Right atrium auricular region (tissue), 2 donors: Measurements from ENCODE around the gene DACT3. TPM values are rescaled to one million over a fixed set of nuclear protein-coding genes. Genes with fewer than 3 reads are reported as not detected.

Source experiments
- DNase-seq: peaks from one replicate; pipeline ENCODE4 v3.0.0-alpha.2; 2019; ENCODE audit warnings: low spot score
- H3K27ac ChIP-seq, 2 donors: fragments of 200-600 bp; sonication (generic); 1 replicate in 1 of 2; 2 replicates in 1 of 2; pipeline ENCODE4 v1.5.1; 2016 to 2019
- H3K27me3 ChIP-seq, 2 donors: fragments of 200-600 bp; sonication (generic); one replicate each; pipeline versions ENCODE4 v1.5.1 to v1.6.0; 2017 to 2019
- H3K36me3 ChIP-seq: fragments of 200-600 bp; sonication (generic); one replicate; pipeline ENCODE4 v1.5.1; 2016
- H3K4me1 ChIP-seq, 2 donors: fragments of 200-600 bp; sonication (generic); one replicate each; pipeline versions ENCODE4 v1.5.1 to v1.6.0; 2017 to 2019
- H3K4me3 ChIP-seq, 2 donors: fragments of 200-600 bp; sonication (generic); 1 replicate in 1 of 2; 2 replicates in 1 of 2; pipeline ENCODE4 v1.5.1; 2017 to 2019; ENCODE audit warnings: mild to moderate bottlenecking in 1 of 2, moderate library complexity in 1 of 2
- H3K9me3 ChIP-seq, 2 donors: fragments of 200-600 bp; sonication (generic); one replicate each; pipeline ENCODE4 v1.5.1; 2019
- total RNA-seq, 2 donors: library from RNA; depleted of rRNA; stranded (reverse); fragments of >200 nt; gene quantifications; one replicate each; pipeline ENCODE4 v1.1.0, GENCODE V29; 2016
- TF ChIP-seq, protein P1 (sequence below), 2 donors: fragments of 200-600 bp; sonication (generic); IDR thresholded peaks; one replicate each; pipeline ENCODE4 v1.5.1; 2019; ENCODE audit warnings: antibody characterized with exemption in 2 of 2

The DACT3 gene
- total RNA-seq, 2 donors from 2014 or later: 23.5 to 25.9 TPM

GRCh38 chr19:46685189-46685588, 24.2 kb upstream of the DACT3 start:
- DNase-seq: no peak
- TF ChIP-seq, protein P1, sequence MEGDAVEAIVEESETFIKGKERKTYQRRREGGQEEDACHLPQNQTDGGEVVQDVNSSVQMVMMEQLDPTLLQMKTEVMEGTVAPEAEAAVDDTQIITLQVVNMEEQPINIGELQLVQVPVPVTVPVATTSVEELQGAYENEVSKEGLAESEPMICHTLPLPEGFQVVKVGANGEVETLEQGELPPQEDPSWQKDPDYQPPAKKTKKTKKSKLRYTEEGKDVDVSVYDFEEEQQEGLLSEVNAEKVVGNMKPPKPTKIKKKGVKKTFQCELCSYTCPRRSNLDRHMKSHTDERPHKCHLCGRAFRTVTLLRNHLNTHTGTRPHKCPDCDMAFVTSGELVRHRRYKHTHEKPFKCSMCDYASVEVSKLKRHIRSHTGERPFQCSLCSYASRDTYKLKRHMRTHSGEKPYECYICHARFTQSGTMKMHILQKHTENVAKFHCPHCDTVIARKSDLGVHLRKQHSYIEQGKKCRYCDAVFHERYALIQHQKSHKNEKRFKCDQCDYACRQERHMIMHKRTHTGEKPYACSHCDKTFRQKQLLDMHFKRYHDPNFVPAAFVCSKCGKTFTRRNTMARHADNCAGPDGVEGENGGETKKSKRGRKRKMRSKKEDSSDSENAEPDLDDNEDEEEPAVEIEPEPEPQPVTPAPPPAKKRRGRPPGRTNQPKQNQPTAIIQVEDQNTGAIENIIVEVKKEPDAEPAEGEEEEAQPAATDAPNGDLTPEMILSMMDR (IDR thresholded peaks at IDR 0.05): no peak
- no peaks in the 10 kb centered on the region for H3K27me3 ChIP-seq
- no peak overlapping the region for H3K27ac ChIP-seq
- H3K36me3 ChIP-seq: peaks cover 74% of the 10 kb centered on the region
- no peaks in the 10 kb centered on the region for H3K4me1 ChIP-seq
- no peak overlapping the region for H3K4me3 ChIP-seq
- H3K9me3 ChIP-seq: no peaks in the 10 kb centered on the region

DNA sequence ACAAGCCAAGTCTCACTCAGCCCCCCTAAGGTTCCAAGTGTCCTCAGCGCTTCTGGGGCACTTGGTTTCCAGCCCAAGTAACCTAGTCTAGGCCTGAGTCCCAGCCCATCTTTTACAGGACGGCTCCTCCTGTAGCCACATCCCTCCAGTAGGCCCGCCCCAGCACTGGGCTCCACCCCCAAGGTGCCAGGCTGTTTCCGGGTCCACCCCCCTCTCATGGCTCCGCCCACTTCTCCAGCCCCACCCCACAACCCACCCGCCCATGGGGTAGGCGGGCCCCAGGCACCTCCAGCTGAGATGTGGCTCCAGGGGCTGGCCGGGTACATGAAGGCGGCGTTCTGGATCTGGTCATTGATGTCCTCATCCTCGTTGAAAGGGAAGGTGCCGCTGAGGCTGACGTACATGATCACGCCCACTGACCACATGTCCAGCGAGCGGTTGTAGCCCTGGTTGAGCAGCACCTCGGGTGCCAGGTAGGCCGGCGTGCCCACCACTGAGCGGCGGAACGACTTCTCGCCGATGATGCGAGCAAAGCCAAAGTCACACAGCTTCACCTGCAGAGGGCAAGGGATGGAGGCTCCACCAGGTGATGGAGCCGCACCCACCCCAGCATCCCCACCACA, 17.2 kb upstream of the DACT3 start:
- H3K36me3 ChIP-seq: peaks cover 49% of the 10 kb centered on the region
- H3K4me1 ChIP-seq: no peaks in the 10 kb centered on the region
- TF ChIP-seq, protein P1 (IDR thresholded peaks at IDR 0.05): no peak

GRCh38 chr19:46674416-46675178, 13.6 kb upstream of the DACT3 start:
- Histone ChIP-seq H3K36me3 (peaks cover 28% of the 10 kb centered on the region), H3K4me1 (no peaks in the 10 kb centered on the region), H3K9me3 (no peaks in the 10 kb centered on the region), H3K27ac (no peak overlapping the region), H3K4me3 (no peak overlapping the region), H3K27me3 (no peaks in the 10 kb centered on the region)
- no peak for DNase-seq
- TF ChIP-seq, protein P1 (IDR thresholded peaks at IDR 0.05): no peak

More for the DNA sequence above, 17.2 kb upstream of the DACT3 start:
- Histone ChIP-seq H3K27ac (no peak overlapping the region), H3K9me3 (no peaks in the 10 kb centered on the region), H3K4me3 (no peak overlapping the region), H3K27me3 (no peaks in the 10 kb centered on the region)
- no peak for DNase-seq

DNA sequence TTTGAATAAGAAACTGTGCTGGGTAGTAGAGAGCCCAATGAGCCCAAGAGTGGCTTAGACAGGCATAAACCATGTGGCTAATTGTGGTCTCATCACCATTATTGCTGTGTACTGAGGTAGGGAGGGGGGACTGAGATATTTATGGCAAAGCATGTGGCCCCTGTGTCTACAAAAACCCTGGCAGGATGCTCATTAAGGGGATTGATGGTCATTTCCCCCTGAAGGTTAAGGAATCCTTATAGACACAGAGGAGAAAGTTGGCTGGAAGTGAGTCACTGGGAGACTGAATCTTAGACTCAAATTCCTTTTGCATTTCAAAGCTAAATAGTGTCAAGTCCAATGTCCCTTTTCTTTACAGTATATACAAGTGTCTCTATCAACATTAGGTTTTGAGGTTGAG, 9.8 kb upstream of the DACT3 start:
- TF ChIP-seq, protein P1 (IDR thresholded peaks at IDR 0.05): no peak
- DNase-seq: no peak
- peaks cover 13% of the 10 kb centered on the region for H3K36me3 ChIP-seq
- H3K27ac ChIP-seq: no peak overlapping the region
- no peaks in the 10 kb centered on the region for H3K9me3 ChIP-seq
- H3K27me3 ChIP-seq: no peaks in the 10 kb centered on the region
- H3K4me1 ChIP-seq: no peaks in the 10 kb centered on the region
- H3K4me3 ChIP-seq: no peak overlapping the region

DNA sequence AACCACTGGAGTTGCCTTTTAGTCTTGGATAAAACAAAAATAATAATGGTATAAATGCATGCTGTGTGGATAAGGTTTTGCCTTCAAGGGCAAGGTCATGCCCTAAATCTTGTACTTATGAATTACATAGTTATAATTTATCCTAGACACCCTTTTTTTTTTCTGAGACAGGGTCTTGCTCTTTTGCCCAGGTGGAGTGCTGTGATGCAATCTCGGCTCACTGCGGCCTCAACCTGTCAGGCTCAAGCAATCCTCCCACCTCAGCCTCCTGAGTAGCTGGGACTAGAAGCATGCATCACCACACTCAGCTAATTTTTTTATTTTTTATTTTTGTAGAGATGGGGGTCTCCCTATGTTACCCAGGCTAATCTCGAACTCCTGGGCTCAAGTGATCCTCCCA, 7.7 kb upstream of the DACT3 start:
- Histone ChIP-seq H3K27me3 (no peaks in the 10 kb centered on the region), H3K4me1 (no peaks in the 10 kb centered on the region), H3K27ac (no peak overlapping the region), H3K4me3 (no peak overlapping the region), H3K9me3 (no peaks in the 10 kb centered on the region), H3K36me3 (no peaks in the 10 kb centered on the region)
- DNase-seq: no peak
- TF ChIP-seq, protein P1 (IDR thresholded peaks at IDR 0.05): no peak
